Activated CD4-positive, alpha-beta T cell treated with anti-CD3 and anti-CD28 coated beads, Interleukin-2, amount 10 ng/mL, durations not matched to agents 24 days and 14 days (primary cell): ENCODE measurements around the gene SEZ6L. TPM values are rescaled to one million over a fixed set of nuclear protein-coding genes. Genes with fewer than 3 reads are reported as not detected.

Experiments used
- DNase-seq: peaks from one replicate; pipeline ENCODE4 v3.0.0; 2022
- H3K27ac Mint-ChIP-seq: one replicate; pipeline ENCODE4 v1.8.0; 2022; ENCODE audit warnings: mild to moderate bottlenecking, mixed read lengths
- H3K27me3 Mint-ChIP-seq: one replicate; pipeline ENCODE4 v1.8.0; 2022; ENCODE audit warnings: mixed read lengths
- H3K36me3 Mint-ChIP-seq: one replicate; pipeline ENCODE4 v1.8.0; 2022; ENCODE audit warnings: low read depth, mild to moderate bottlenecking, mixed read lengths
- H3K4me1 Mint-ChIP-seq: one replicate; pipeline ENCODE4 v1.8.0; 2021; ENCODE audit warnings: mixed read lengths
- H3K4me3 Mint-ChIP-seq: one replicate; pipeline ENCODE4 v1.8.0; 2022; ENCODE audit warnings: mild to moderate bottlenecking, moderate library complexity, mixed read lengths
- H3K9me3 Mint-ChIP-seq: one replicate; pipeline ENCODE4 v1.8.0; 2021; ENCODE audit warnings: mixed read lengths
- intact Hi-C: fragments of 100-400 bp; cut with micrococcal nuclease; formaldehyde crosslinking; loops from one replicate; pipeline ENCODE4 v1.15.1; 2023
- total RNA-seq: library from RNA; stranded (reverse); gene quantifications from 2 replicates; pipeline ENCODE4 v1.2.3, GENCODE V29; 2022

The SEZ6L gene
- total RNA-seq, 1 donor from 2014 or later = not detected

- Mint-ChIP-seq H3K27me3 (peaks cover 4% of the 10 kb centered on the region), H3K4me1 (no peaks in the 10 kb centered on the region), H3K9me3 (no peaks in the 10 kb centered on the region), H3K4me3 (no peak overlapping the region), H3K27ac (no peak overlapping the region), H3K36me3 (no peaks in the 10 kb centered on the region)
- no peak for DNase-seq
- intact Hi-C loops = no loop called here
Measured at GRCh38 chr22:26238596-26238995, 69.3 kb downstream of the SEZ6L start.

- H3K4me1 Mint-ChIP-seq = no peaks in the 10 kb centered on the region
- H3K4me3 Mint-ChIP-seq = no peak overlapping the region
- peaks cover 4% of the 10 kb centered on the region for H3K27me3 Mint-ChIP-seq
- no peaks in the 10 kb centered on the region for H3K36me3 Mint-ChIP-seq
- intact Hi-C loops = no loop called here
- H3K9me3 Mint-ChIP-seq = no peaks in the 10 kb centered on the region
- DNase-seq = no peak
- H3K27ac Mint-ChIP-seq = no peak overlapping the region
Measured at GRCh38 chr22:26239581-26239980, 70.3 kb downstream of the SEZ6L start.

GRCh38 chr22:26241361-26241760 is 72.1 kb downstream of the SEZ6L start:
- intact Hi-C loops = no loop called here
- Mint-ChIP-seq H3K27ac (no peak overlapping the region), H3K9me3 (no peaks in the 10 kb centered on the region), H3K4me3 (no peak overlapping the region), H3K36me3 (no peaks in the 10 kb centered on the region), H3K27me3 (peaks cover 3% of the 10 kb centered on the region), H3K4me1 (no peaks in the 10 kb centered on the region)
- no peak for DNase-seq

GRCh38 chr22:26245001-26245400 is 75.7 kb downstream of the SEZ6L start:
- no peaks in the 10 kb centered on the region for H3K9me3 Mint-ChIP-seq
- DNase-seq = no peak
- no peaks in the 10 kb centered on the region for H3K36me3 Mint-ChIP-seq
- H3K27me3 Mint-ChIP-seq = peaks cover 2% of the 10 kb centered on the region
- no peaks in the 10 kb centered on the region for H3K4me1 Mint-ChIP-seq
- intact Hi-C loops = no loop called here
- no peak overlapping the region for H3K4me3 Mint-ChIP-seq
- no peak overlapping the region for H3K27ac Mint-ChIP-seq

GRCh38 chr22:26246552-26246951 is 77.3 kb downstream of the SEZ6L start:
- H3K4me1 Mint-ChIP-seq = no peaks in the 10 kb centered on the region
- intact Hi-C loops = no loop called here
- DNase-seq = no peak
- no peak overlapping the region for H3K27ac Mint-ChIP-seq
- no peak overlapping the region for H3K4me3 Mint-ChIP-seq
- no peaks in the 10 kb centered on the region for H3K9me3 Mint-ChIP-seq
- H3K27me3 Mint-ChIP-seq = peaks cover 5% of the 10 kb centered on the region
- no peaks in the 10 kb centered on the region for H3K36me3 Mint-ChIP-seq

- Mint-ChIP-seq H3K36me3 (no peaks in the 10 kb centered on the region), H3K4me3 (no peak overlapping the region), H3K9me3 (no peaks in the 10 kb centered on the region), H3K27ac (no peak overlapping the region), H3K27me3 (peaks cover 5% of the 10 kb centered on the region), H3K4me1 (no peaks in the 10 kb centered on the region)
- no peak for DNase-seq
- intact Hi-C loops = no loop called here
Measured at GRCh38 chr22:26251869-26252268, 82.6 kb downstream of the SEZ6L start.

- Mint-ChIP-seq H3K9me3 (no peaks in the 10 kb centered on the region), H3K4me1 (no peaks in the 10 kb centered on the region), H3K36me3 (no peaks in the 10 kb centered on the region), H3K27me3 (peaks cover 14% of the 10 kb centered on the region), H3K27ac (no peak overlapping the region), H3K4me3 (no peak overlapping the region)
- peak; percentile 70 for DNase-seq
- intact Hi-C loops = no loop called here
Measured at GRCh38 chr22:26259510-26259909, 90.2 kb downstream of the SEZ6L start.

- Mint-ChIP-seq H3K4me3 (no peak overlapping the region), H3K36me3 (no peaks in the 10 kb centered on the region), H3K4me1 (no peaks in the 10 kb centered on the region), H3K27me3 (peaks cover 12% of the 10 kb centered on the region), H3K9me3 (no peaks in the 10 kb centered on the region), H3K27ac (no peak overlapping the region)
- intact Hi-C loops = no loop called here
- no peak for DNase-seq
Measured at GRCh38 chr22:26264162-26264561, 94.9 kb downstream of the SEZ6L start.

GRCh38 chr22:26265281-26265680 is 96.0 kb downstream of the SEZ6L start:
- no peaks in the 10 kb centered on the region for H3K36me3 Mint-ChIP-seq
- no peak overlapping the region for H3K4me3 Mint-ChIP-seq
- H3K27ac Mint-ChIP-seq = no peak overlapping the region
- no peaks in the 10 kb centered on the region for H3K9me3 Mint-ChIP-seq
- H3K27me3 Mint-ChIP-seq = peaks cover 12% of the 10 kb centered on the region
- H3K4me1 Mint-ChIP-seq = no peaks in the 10 kb centered on the region
- DNase-seq = no peak
- intact Hi-C loops = no loop called here

GRCh38 chr22:26265909-26266308 is 96.6 kb downstream of the SEZ6L start:
- no peak overlapping the region for H3K4me3 Mint-ChIP-seq

GRCh38 chr22:26267856-26268255 is 98.6 kb downstream of the SEZ6L start:
- Mint-ChIP-seq H3K9me3 (no peaks in the 10 kb centered on the region), H3K4me3 (no peak overlapping the region), H3K4me1 (no peaks in the 10 kb centered on the region), H3K36me3 (no peaks in the 10 kb centered on the region), H3K27me3 (peaks cover 12% of the 10 kb centered on the region), H3K27ac (no peak overlapping the region)
- no peak for DNase-seq
- intact Hi-C loops = no loop called here

More at GRCh38 chr22:26265909-26266308, 96.6 kb downstream of the SEZ6L start:
- H3K36me3 Mint-ChIP-seq = no peaks in the 10 kb centered on the region
- H3K9me3 Mint-ChIP-seq = no peaks in the 10 kb centered on the region
- peaks cover 10% of the 10 kb centered on the region for H3K27me3 Mint-ChIP-seq
- intact Hi-C loops = no loop called here
- no peak for DNase-seq
- no peaks in the 10 kb centered on the region for H3K4me1 Mint-ChIP-seq
- H3K27ac Mint-ChIP-seq = no peak overlapping the region

- peaks cover 11% of the 10 kb centered on the region for H3K27me3 Mint-ChIP-seq
Measured at GRCh38 chr22:26269572-26269971, 100.3 kb downstream of the SEZ6L start.

GRCh38 chr22:26271427-26271826 is 102.2 kb downstream of the SEZ6L start:
- Mint-ChIP-seq H3K36me3 (no peaks in the 10 kb centered on the region), H3K4me1 (no peaks in the 10 kb centered on the region), H3K4me3 (no peak overlapping the region), H3K27ac (no peak overlapping the region), H3K9me3 (no peaks in the 10 kb centered on the region), H3K27me3 (peaks cover 11% of the 10 kb centered on the region)
- intact Hi-C loops = no loop called here
- no peak for DNase-seq

More at GRCh38 chr22:26269572-26269971, 100.3 kb downstream of the SEZ6L start:
- no peaks in the 10 kb centered on the region for H3K36me3 Mint-ChIP-seq
- intact Hi-C loops = no loop called here
- no peak overlapping the region for H3K4me3 Mint-ChIP-seq
- no peak overlapping the region for H3K27ac Mint-ChIP-seq
- no peaks in the 10 kb centered on the region for H3K4me1 Mint-ChIP-seq
- no peaks in the 10 kb centered on the region for H3K9me3 Mint-ChIP-seq
- no peak for DNase-seq

- no peak overlapping the region for H3K27ac Mint-ChIP-seq
- no peaks in the 10 kb centered on the region for H3K36me3 Mint-ChIP-seq
- peaks cover 14% of the 10 kb centered on the region for H3K27me3 Mint-ChIP-seq
- H3K4me1 Mint-ChIP-seq = no peaks in the 10 kb centered on the region
- intact Hi-C loops = no loop called here
- no peaks in the 10 kb centered on the region for H3K9me3 Mint-ChIP-seq
- DNase-seq = no peak
- no peak overlapping the region for H3K4me3 Mint-ChIP-seq
Measured at GRCh38 chr22:26273011-26273675, 103.9 kb downstream of the SEZ6L start.

GRCh38 chr22:26276529-26277160 is 107.4 kb downstream of the SEZ6L start:
- intact Hi-C loops = no loop called here
- no peak overlapping the region for H3K27ac Mint-ChIP-seq
- H3K36me3 Mint-ChIP-seq = no peaks in the 10 kb centered on the region
- H3K4me3 Mint-ChIP-seq = no peak overlapping the region
- H3K9me3 Mint-ChIP-seq = no peaks in the 10 kb centered on the region
- no peaks in the 10 kb centered on the region for H3K4me1 Mint-ChIP-seq
- H3K27me3 Mint-ChIP-seq = peaks cover 14% of the 10 kb centered on the region
- DNase-seq = no peak
